GM23338 (cell line): ENCODE data around the gene NIF3L1.
A peak's percentile ranks its signal among the peaks of the same experiment; 100 is the strongest.

ENCODE experiments used
- CREB1 ChIP-seq: fragments of 250-450 bp; sonication (Bioruptor Pico); IDR thresholded peaks from 2 replicates; pipeline ENCODE4 v1.5.0; 2020; ENCODE audit warnings: low read depth, mild to moderate bottlenecking, moderate library complexity
- CTCF ChIP-seq, 2 experiments: fragments of 200-600 bp in 1 of 2; sonication (generic) in 1 of 2; conservative IDR thresholded peaks; 2 replicates each; pipeline versions ENCODE4 v1.5.1 to v1.6.1; 2016 to 2017; ENCODE audit warnings: antibody characterized with exemption in 2 of 2, low read depth in 2 of 2, mild to moderate bottlenecking in 2 of 2, moderate library complexity in 1 of 2
- ETS1 ChIP-seq: IDR thresholded peaks from 2 replicates; pipeline ENCODE4 v1.6.1; 2016; ENCODE audit warnings: antibody characterized with exemption
- EZH2 ChIP-seq: fragments of 200-600 bp; sonication (generic); IDR thresholded peaks from one replicate; pipeline ENCODE4 v1.8.0; 2017; ENCODE audit warnings: antibody characterized with exemption, mild to moderate bottlenecking, low read depth; ENCODE audit not compliant: unreplicated experiment
- EZH2phosphoT487 ChIP-seq: fragments of 200-600 bp; sonication (generic); IDR thresholded peaks from one replicate; pipeline ENCODE4 v1.8.1; 2018; ENCODE audit warnings: antibody characterized with exemption; ENCODE audit not compliant: unreplicated experiment
- JUNB ChIP-seq: IDR thresholded peaks from one replicate; pipeline ENCODE4 v1.6.1; 2016; ENCODE audit warnings: antibody characterized with exemption; ENCODE audit not compliant: unreplicated experiment
- NANOG ChIP-seq: IDR thresholded peaks from 2 replicates; pipeline ENCODE4 v1.6.1; 2016; ENCODE audit warnings: antibody characterized with exemption, borderline replicate concordance
- POLR2AphosphoS5 ChIP-seq: IDR thresholded peaks from 2 replicates; pipeline ENCODE4 v1.6.1; 2016; ENCODE audit warnings: antibody characterized with exemption, low read depth
- REST ChIP-seq: IDR thresholded peaks from one replicate; pipeline ENCODE4 v1.6.1; 2018; ENCODE audit warnings: antibody characterized with exemption; ENCODE audit not compliant: unreplicated experiment
- STAT1 ChIP-seq: IDR thresholded peaks from one replicate; pipeline ENCODE4 v1.6.1; 2016; ENCODE audit warnings: antibody characterized with exemption; ENCODE audit not compliant: unreplicated experiment
- ZNF114 ChIP-seq: fragments of 250-450 bp; sonication (Bioruptor Pico); IDR thresholded peaks from 2 replicates; pipeline ENCODE4 v1.5.0; 2020; ENCODE audit warnings: mild to moderate bottlenecking, moderate library complexity
- ZNF331 ChIP-seq: fragments of 250-450 bp; sonication (Bioruptor Pico); IDR thresholded peaks from 2 replicates; pipeline ENCODE4 v1.5.0; 2020; ENCODE audit warnings: low read depth, mild to moderate bottlenecking, moderate library complexity

- TF ChIP-seq CTCF (conservative IDR thresholded peaks at IDR 0.05; ENCODE audit: low read depth in 2 of 2) (peak; percentile 67 to 91), REST (no peak), EZH2 (no peak), CREB1 (CRISPR knock-in tag) (no peak), POLR2AphosphoS5 (no peak), ZNF114 (CRISPR knock-in tag) (no peak), STAT1 (no peak), EZH2phosphoT487 (no peak), JUNB (no peak), ZNF331 (no peak), ETS1 (no peak), NANOG (no peak)
Measured at GRCh38 chr2:200905618-200906296, 16.6 kb downstream of the NIF3L1 start.
